ENCODE measurements around the gene APBB1IP. TPM values are rescaled to one million over a fixed set of nuclear protein-coding genes. Genes with fewer than 3 reads are reported as not detected.

APBB1IP gene
- total and polyA plus RNA-seq, 2 of the 8 experiments (the other 6 are each of a cell fraction or from before 2014, with no cell fraction given) = 0.05 TPM; not detected in 1

DNA sequence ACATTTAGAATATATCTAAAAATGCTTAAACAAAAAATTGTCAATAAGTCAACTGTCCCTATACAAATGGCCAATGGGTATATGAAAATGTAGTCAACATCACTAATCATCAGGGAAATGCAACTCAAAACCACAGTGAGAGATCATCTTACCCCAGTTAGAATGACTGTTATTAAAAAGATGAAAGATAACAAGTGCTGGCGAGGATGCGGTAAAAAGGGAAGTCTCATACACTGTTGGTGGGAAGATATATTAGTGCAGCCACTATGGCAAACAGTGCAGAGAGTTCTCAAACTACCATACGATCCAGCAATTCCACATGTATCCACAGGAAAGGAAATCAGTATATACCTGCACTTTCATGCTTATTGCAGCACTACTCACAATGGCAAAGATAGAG, 48.6 kb upstream of the APBB1IP start:
- H3K4ac ChIP-seq (replicated peaks; ENCODE audit: insufficient read length, low read depth, low read length) = no peak overlapping the region
- no peak overlapping the region for H4K91ac ChIP-seq (replicated peaks; ENCODE audit: insufficient read length, low read length)
- H3K56ac ChIP-seq (replicated peaks; ENCODE audit: insufficient read length, low read depth, low read length) = no peak overlapping the region
- H3K36me3 ChIP-seq (ENCODE audit: control insufficient read depth in 2 of 4, insufficient read depth in 4 of 4, low read length in 3 of 4) = no peaks in the 10 kb centered on the region
- H2BK5ac ChIP-seq (ENCODE audit: low read depth, low read length) = no peak overlapping the region
- H3K23ac ChIP-seq (ENCODE audit: insufficient read length) = no peak overlapping the region
- CTCF ChIA-PET (ENCODE audit: partially characterized antibody) = no interaction called here
- H2BK12ac ChIP-seq (ENCODE audit: low read depth, low read length) = no peak overlapping the region
- no peak overlapping the region for H2BK20ac ChIP-seq (ENCODE audit: low read length)
- H3K4me3 ChIP-seq (ENCODE audit: extremely low read depth in 1 of 4, insufficient read depth in 2 of 4, low read depth in 3 of 4, low read length in 4 of 4) = no peak overlapping the region
- no peak overlapping the region for H2AK5ac ChIP-seq (ENCODE audit: low read depth, low read length)
- H2AFZ ChIP-seq (ENCODE audit: low read length) = no peak overlapping the region
- H3K27me3 ChIP-seq (replicated peaks in 1 of 4; ENCODE audit: control insufficient read depth in 3 of 4, extremely low read depth in 1 of 4, insufficient read depth in 3 of 4, low read length in 3 of 4) = peaks cover 0 to 16% (median 10%) of the 10 kb centered on the region in 4 experiments; a peak in 5 of 7 replicates
- TF ChIP-seq POLR2A (IDR thresholded peaks at IDR 0.05; ENCODE audit: control extremely low read depth in 1 of 2, low read depth in 2 of 2, low read length in 2 of 2) = no peak
- TF ChIP-seq HDAC6 (IDR thresholded peaks at IDR 0.05; ENCODE audit: low read depth, low read length) = no peak
- TF ChIP-seq, protein P1, sequence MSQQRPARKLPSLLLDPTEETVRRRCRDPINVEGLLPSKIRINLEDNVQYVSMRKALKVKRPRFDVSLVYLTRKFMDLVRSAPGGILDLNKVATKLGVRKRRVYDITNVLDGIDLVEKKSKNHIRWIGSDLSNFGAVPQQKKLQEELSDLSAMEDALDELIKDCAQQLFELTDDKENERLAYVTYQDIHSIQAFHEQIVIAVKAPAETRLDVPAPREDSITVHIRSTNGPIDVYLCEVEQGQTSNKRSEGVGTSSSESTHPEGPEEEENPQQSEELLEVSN (IDR thresholded peaks at IDR 0.05) = no peak
- TF ChIP-seq TAF1 (IDR thresholded peaks at IDR 0.05; ENCODE audit: low read depth, low read length) = no peak
- TF ChIP-seq RAD21 (IDR thresholded peaks at IDR 0.05 in 1 of 2, conservative IDR thresholded peaks at IDR 0.05 in 1 of 2; ENCODE audit: low read depth in 2 of 2, low read length in 2 of 2) = no peak
- 99% methylated on average over 3 of the region's 3 CpGs; no CpG with 5 or more reads in 1 of the 2 experiments for WGBS, 2 experiments (ENCODE audit: extremely low coverage in 1 of 2, insufficient coverage in 1 of 2, insufficient read length in 1 of 2, insufficient replicate concordance in 2 of 2, low coverage in 1 of 2, low lambda C conversion rate in 2 of 2, missing lambda C conversion rate in 1 of 2)
- H3K9ac ChIP-seq (replicated peaks in 1 of 4; ENCODE audit: extremely low read depth in 1 of 4, low read depth in 3 of 4, low read length in 3 of 4) = no peak overlapping the region
- no peak overlapping the region for H3K27ac ChIP-seq (ENCODE audit: low read depth, low read length)
- peaks cover 5% of the 10 kb centered on the region; the same call in 1 of the 2 replicates for H3K23me2 ChIP-seq (ENCODE audit: low read depth, low read length)
- no peak overlapping the region for H2BK120ac ChIP-seq (replicated peaks; ENCODE audit: low read depth, low read length)
- no peaks in the 10 kb centered on the region for H3K79me1 ChIP-seq (ENCODE audit: low read depth, low read length)
- no peak overlapping the region for H4K5ac ChIP-seq (ENCODE audit: insufficient read length, low read depth, low read length)
- no peak for FAIRE-seq
- H3K14ac ChIP-seq (ENCODE audit: insufficient read length) = no peak overlapping the region
- no peak overlapping the region for H2BK15ac ChIP-seq (ENCODE audit: low read length)
- H4K20me1 ChIP-seq (replicated peaks in 1 of 2; ENCODE audit: control insufficient read depth in 1 of 2, insufficient read depth in 2 of 2, low read length in 2 of 2) = no peaks in the 10 kb centered on the region
- POLR2A ChIA-PET (ENCODE audit: partially characterized antibody) = no interaction called here
- no peaks in the 10 kb centered on the region for H3K79me2 ChIP-seq (ENCODE audit: control insufficient read depth in 1 of 2, insufficient read depth in 2 of 2, low read length in 2 of 2)
- H3K18ac ChIP-seq (ENCODE audit: extremely low read depth, low read length) = no peak overlapping the region
- no peaks in the 10 kb centered on the region for H3K9me3 ChIP-seq (ENCODE audit: insufficient read depth in 2 of 2, low read depth in 1 of 2, low read length in 1 of 2)
- no peak for DNase-seq (ENCODE audit: low read depth in 1 of 2, low spot score in 2 of 2)
- no peak overlapping the region for H3K4me2 ChIP-seq (ENCODE audit: insufficient read depth in 1 of 2, low read depth in 2 of 2, low read length in 2 of 2)
- H3K4me1 ChIP-seq (replicated peaks in 1 of 4; ENCODE audit: control insufficient read depth in 3 of 4, insufficient read depth in 4 of 4, low read length in 3 of 4) = peaks cover 0 to 3% (median 0%) of the 10 kb centered on the region in 4 experiments; a peak in 1 of 7 replicates
- no peak overlapping the region for H4K8ac ChIP-seq (ENCODE audit: extremely low read depth, insufficient read depth, low read length)

All from H1 (cell line).